Sigmoid colon (tissue), 7 donors: Measurements from ENCODE around the gene PTRH2. TPM values are rescaled to one million over a fixed set of nuclear protein-coding genes. Genes with fewer than 3 reads are reported as not detected.
A peak's percentile ranks its signal among the peaks of the same experiment; 100 is the strongest.

Experiments used
- DNase-seq: peaks from one replicate; pipeline ENCODE4 v3.0.0-alpha.2; 2019
- H3K27ac ChIP-seq, 4 donors: fragments of 200-600 bp; sonication (generic); one replicate each; pipeline ENCODE4 v1.5.1; 2016 to 2019; ENCODE audit warnings: mild to moderate bottlenecking in 1 of 4
- H3K27me3 ChIP-seq, 3 donors: fragments of 200-600 bp; sonication (generic); one replicate each; pipeline ENCODE4 v1.5.1; 2019; ENCODE audit warnings: mild to moderate bottlenecking in 1 of 3
- H3K36me3 ChIP-seq, 4 donors: fragments of 200-600 bp; sonication (generic); one replicate each; pipeline ENCODE4 v1.5.1; 2016 to 2019
- H3K4me1 ChIP-seq, 4 donors: fragments of 200-600 bp; sonication (generic); one replicate each; pipeline ENCODE4 v1.5.1; 2017 to 2019
- H3K4me3 ChIP-seq, 4 donors: fragments of 200-600 bp; sonication (generic); one replicate each; pipeline ENCODE4 v1.5.1; 2017 to 2019; ENCODE audit warnings: mild to moderate bottlenecking in 2 of 4, moderate library complexity in 1 of 4
- H3K9me3 ChIP-seq, 4 donors: fragments of 200-600 bp in 3 of 4; sonication (generic) in 3 of 4; one replicate each; pipeline versions ENCODE4 v1.5.1 to v1.6.1; 2013 to 2019
- CTCF ChIP-seq, 4 experiments: fragments of 450-650 bp in 3 of 4; fragments of 200-600 bp in 1 of 4; IDR thresholded peaks; one replicate each; pipeline ENCODE4 v1.5.1; 2016 to 2019; ENCODE audit warnings: antibody characterized with exemption in 4 of 4, mild to moderate bottlenecking in 3 of 4, moderate library complexity in 2 of 4
- EP300 ChIP-seq, 4 donors: sonication (generic); formaldehyde crosslinking; IDR thresholded peaks; one replicate each; pipeline ENCODE4 v1.6.1; 2017; ENCODE audit warnings: antibody characterized with exemption in 4 of 4
- POLR2A ChIP-seq, 2 donors: fragments of 450-650 bp; IDR thresholded peaks; one replicate each; pipeline ENCODE4 v1.6.1; 2016; ENCODE audit warnings: antibody characterized with exemption in 2 of 2, mild to moderate bottlenecking in 2 of 2, moderate library complexity in 2 of 2
- POLR2AphosphoS5 ChIP-seq, 4 donors: sonication (generic); formaldehyde crosslinking; IDR thresholded peaks; one replicate each; pipeline ENCODE4 v1.6.1; 2017; ENCODE audit warnings: antibody characterized with exemption in 4 of 4
- WGBS, 2 donors: extraction: QIAGEN DNeasy Blood & Tissue Kit; methylation state at CpG; one replicate each; pipeline ENCODE4 v1.1.7; 2013; 5-methylcytosine and 5-hydroxymethylcytosine counted together
- intact Hi-C: fragments of 100-400 bp; cut with DNase I; formaldehyde crosslinking; loops from one replicate; pipeline ENCODE4 v1.15.1; 2023
- polyA plus RNA-seq, 3 donors: library from polyadenylated mRNA; stranded (reverse); fragments of 200-250 nt; gene quantifications; one replicate each; pipeline ENCODE4 v1.2.3, GENCODE V29; 2013
- total RNA-seq, 4 donors: library from RNA; depleted of rRNA; stranded (reverse); fragments of >200 nt; gene quantifications; one replicate each; pipeline ENCODE4 v1.1.0, GENCODE V29; 2016
- donor health status: healthy with polysubstance abuse.
- donor health status: Bipolar disorder and iron deficiency.
- donor health status: healthy.

The PTRH2 gene
- total and polyA plus RNA-seq, 7 donors: 9.0 to 38.2 (median 23.9) TPM

DNA sequence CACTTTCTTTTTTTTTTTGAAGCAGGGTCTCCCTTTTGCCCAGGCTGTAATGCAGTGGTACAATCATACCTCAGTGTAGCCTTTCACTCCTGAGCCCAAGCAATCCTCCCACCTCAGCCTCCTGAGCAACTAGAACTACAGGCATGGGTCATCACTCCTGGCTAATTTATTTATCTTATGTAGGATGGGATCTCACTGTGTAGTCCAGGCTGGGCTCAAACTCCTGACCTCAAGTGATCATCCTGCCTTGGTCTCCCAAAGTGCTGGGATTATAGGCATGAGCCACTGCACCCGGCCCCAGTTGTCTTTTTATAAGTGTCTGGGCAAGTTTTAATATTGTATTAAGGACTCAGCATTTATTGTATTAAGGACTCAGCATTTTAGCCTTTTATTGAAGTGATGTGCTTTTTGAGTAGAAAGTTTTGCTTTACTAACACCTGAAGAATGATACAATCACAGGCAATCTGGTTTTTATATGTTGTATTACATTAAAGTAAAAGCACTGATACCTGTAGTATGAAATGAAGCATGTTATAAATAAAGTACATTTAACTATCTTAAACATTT, 23.1 kb upstream of the PTRH2 start:
- peaks cover 0 to 39% (median 5%) of the 10 kb centered on the region in 4 donors for H3K4me1 ChIP-seq
- no peak for TF ChIP-seq EP300 (IDR thresholded peaks at IDR 0.05)
- no peak for DNase-seq
- intact Hi-C loops: no loop called here
- 94 to 95% methylated on average over 1 of the region's 1 CpG for WGBS, 2 donors
- H3K4me3 ChIP-seq: no peak overlapping the region
- no peak overlapping the region for H3K27ac ChIP-seq
- peaks cover 0 to 4% (median 0%) of the 10 kb centered on the region in 4 donors for H3K36me3 ChIP-seq
- no peaks in the 10 kb centered on the region for H3K27me3 ChIP-seq
- H3K9me3 ChIP-seq: no peaks in the 10 kb centered on the region

DNA sequence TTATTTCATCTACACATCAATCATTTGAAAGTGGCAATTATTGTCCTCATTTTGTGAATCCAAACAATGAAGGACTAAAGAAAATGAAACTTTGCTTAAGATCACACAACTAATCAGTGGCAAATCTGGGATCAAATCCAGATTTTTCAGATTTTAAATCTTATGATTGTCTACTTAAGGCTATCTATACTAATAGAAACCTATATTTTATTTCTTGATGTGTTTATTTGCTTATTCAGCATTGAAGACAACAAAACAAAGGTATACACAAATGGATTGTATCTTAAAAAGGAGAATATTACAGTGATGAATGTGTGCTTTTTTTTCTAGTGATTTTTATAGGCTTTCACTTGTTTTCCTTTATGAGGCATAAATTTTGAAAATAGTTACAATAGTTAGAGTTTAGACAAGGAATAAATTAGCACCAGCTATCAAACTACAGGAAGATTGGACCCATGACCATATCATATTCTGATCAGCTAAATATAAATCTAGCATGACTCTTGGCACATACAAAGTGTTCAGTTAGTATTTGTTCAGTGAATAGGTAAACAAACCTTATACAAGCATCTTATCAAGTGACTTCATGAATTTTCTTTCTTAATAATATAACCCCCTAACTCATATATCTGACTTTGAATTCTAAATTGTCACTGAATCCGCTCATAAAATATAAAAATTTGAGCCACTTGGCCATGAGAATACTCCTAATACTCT, 20.7 kb upstream of the PTRH2 start:
- Histone ChIP-seq H3K27me3 (no peaks in the 10 kb centered on the region), H3K9me3 (no peaks in the 10 kb centered on the region), H3K4me3 (no peak overlapping the region), H3K4me1 (peaks cover 0 to 43% (median 15%) of the 10 kb centered on the region in 4 donors), H3K27ac (no peak overlapping the region), H3K36me3 (no peaks in the 10 kb centered on the region)
- WGBS, 2 donors: 99% methylated on average over 1 of the region's 1 CpG
- intact Hi-C loops: no loop called here
- TF ChIP-seq POLR2A (IDR thresholded peaks at IDR 0.05): no peak
- TF ChIP-seq CTCF (IDR thresholded peaks at IDR 0.05): no peak
- no peak for TF ChIP-seq EP300 (IDR thresholded peaks at IDR 0.05)
- TF ChIP-seq POLR2AphosphoS5 (IDR thresholded peaks at IDR 0.05): no peak
- DNase-seq: no peak

DNA sequence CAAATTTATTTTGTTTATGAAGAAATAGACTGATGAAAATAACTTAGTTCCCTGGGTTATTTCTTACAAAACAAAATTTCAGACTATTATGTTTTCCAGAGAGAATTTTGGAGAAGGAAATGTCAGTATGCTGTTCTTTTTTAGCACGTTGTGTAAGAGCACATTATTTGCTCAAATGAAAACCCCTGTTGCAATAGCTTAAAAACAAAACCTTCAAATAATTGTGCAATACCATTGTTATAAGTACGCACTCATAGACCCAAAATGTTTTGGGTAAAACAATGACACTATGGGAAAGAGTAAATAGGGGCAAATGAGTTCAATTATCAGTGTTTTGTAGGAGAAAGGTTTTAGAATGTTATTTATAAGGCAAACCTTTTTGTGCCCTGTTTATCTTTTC, 18.5 kb upstream of the PTRH2 start:
- Histone ChIP-seq H3K27ac (peak overlapping the region; percentile 41 to 68 (median 46)), H3K4me1 (peaks cover 0 to 32% (median 15%) of the 10 kb centered on the region in 4 donors), H3K36me3 (no peaks in the 10 kb centered on the region), H3K4me3 (no peak overlapping the region), H3K27me3 (no peaks in the 10 kb centered on the region), H3K9me3 (no peaks in the 10 kb centered on the region)
- intact Hi-C loops: no loop called here
- TF ChIP-seq EP300 (IDR thresholded peaks at IDR 0.05) (peak in 2 of 4 donors; percentile 45 to 79), POLR2AphosphoS5 (IDR thresholded peaks at IDR 0.05) (peak; percentile 42 to 61 (median 49)), POLR2A (IDR thresholded peaks at IDR 0.05) (no peak), CTCF (IDR thresholded peaks at IDR 0.05) (no peak)
- 55 to 66% methylated on average over 2 of the region's 2 CpGs for WGBS, 2 donors
- no peak for DNase-seq

GRCh38 chr17:59723607-59724006, 16.4 kb upstream of the PTRH2 start:
- no peak overlapping the region for H3K4me3 ChIP-seq
- intact Hi-C loops: no loop called here
- H3K27me3 ChIP-seq: no peaks in the 10 kb centered on the region
- DNase-seq: no peak
- TF ChIP-seq POLR2A (IDR thresholded peaks at IDR 0.05) (no peak), EP300 (IDR thresholded peaks at IDR 0.05) (no peak), POLR2AphosphoS5 (IDR thresholded peaks at IDR 0.05) (no peak), CTCF (IDR thresholded peaks at IDR 0.05) (no peak)
- H3K9me3 ChIP-seq: no peaks in the 10 kb centered on the region
- no peaks in the 10 kb centered on the region for H3K36me3 ChIP-seq
- H3K27ac ChIP-seq: peak overlapping the region; percentile 1 to 51 (median 28)
- WGBS, 2 donors: 11 to 60% methylated on average over 1 of the region's 1 CpG
- H3K4me1 ChIP-seq: peaks cover 0 to 15% (median 13%) of the 10 kb centered on the region in 4 donors

- 14 to 59% methylated on average over 1 of the region's 1 CpG for WGBS, 2 donors
- intact Hi-C loops: no loop called here
- Histone ChIP-seq H3K36me3 (no peaks in the 10 kb centered on the region), H3K9me3 (no peaks in the 10 kb centered on the region), H3K4me3 (no peak overlapping the region), H3K27ac (peak overlapping the region in 2 of 4 donors; percentile 15 to 51), H3K4me1 (peaks cover 0 to 15% (median 12%) of the 10 kb centered on the region in 4 donors), H3K27me3 (no peaks in the 10 kb centered on the region)
- DNase-seq: no peak
- TF ChIP-seq CTCF (IDR thresholded peaks at IDR 0.05) (no peak), POLR2AphosphoS5 (IDR thresholded peaks at IDR 0.05) (no peak), EP300 (IDR thresholded peaks at IDR 0.05) (no peak), POLR2A (IDR thresholded peaks at IDR 0.05) (no peak)
Measured at GRCh38 chr17:59723041-59723440, 15.8 kb upstream of the PTRH2 start.
